SKM-1 (cell line): ENCODE data around the gene ZACN.
A peak's percentile ranks its signal among the peaks of the same experiment; 100 is the strongest.

Experiments used
- DNase-seq: peaks from one replicate; lab custom pipeline; 2025; ENCODE audit not compliant: unreplicated experiment; lab: John Stamatoyannopoulos, UW

Gene ZACN

GRCh38 chr17:76097716-76098295 lies 18.8 kb downstream of the ZACN start:
- no peak for DNase-seq

DNA sequence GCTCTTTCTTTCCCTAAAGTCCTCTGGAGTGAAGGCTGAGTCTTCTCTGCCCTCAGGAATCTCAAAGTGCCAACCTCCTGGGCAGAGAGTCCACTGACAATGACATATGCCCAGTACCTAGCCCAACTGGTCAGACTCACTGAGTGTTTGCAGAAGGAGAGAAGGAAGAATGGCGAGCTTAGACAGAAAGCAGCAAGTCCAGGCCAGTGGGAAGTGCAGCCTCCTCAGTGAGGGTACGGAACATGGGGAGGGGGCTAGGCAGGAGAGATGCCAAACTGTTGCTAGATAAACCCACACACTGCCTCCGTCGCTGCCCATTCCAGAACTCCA lies 23.9 kb downstream of the ZACN start:
- DNase-seq = no peak

- DNase-seq = peak; percentile 88
Observed at GRCh38 chr17:76103274-76104139, 24.5 kb downstream of the ZACN start, which contains the start of gene EXOC7. TSS of gene EXOC7 (minus strand) at chr17:76103787. CDS start at chr17:76103692, 95 bp downstream.

DNA sequence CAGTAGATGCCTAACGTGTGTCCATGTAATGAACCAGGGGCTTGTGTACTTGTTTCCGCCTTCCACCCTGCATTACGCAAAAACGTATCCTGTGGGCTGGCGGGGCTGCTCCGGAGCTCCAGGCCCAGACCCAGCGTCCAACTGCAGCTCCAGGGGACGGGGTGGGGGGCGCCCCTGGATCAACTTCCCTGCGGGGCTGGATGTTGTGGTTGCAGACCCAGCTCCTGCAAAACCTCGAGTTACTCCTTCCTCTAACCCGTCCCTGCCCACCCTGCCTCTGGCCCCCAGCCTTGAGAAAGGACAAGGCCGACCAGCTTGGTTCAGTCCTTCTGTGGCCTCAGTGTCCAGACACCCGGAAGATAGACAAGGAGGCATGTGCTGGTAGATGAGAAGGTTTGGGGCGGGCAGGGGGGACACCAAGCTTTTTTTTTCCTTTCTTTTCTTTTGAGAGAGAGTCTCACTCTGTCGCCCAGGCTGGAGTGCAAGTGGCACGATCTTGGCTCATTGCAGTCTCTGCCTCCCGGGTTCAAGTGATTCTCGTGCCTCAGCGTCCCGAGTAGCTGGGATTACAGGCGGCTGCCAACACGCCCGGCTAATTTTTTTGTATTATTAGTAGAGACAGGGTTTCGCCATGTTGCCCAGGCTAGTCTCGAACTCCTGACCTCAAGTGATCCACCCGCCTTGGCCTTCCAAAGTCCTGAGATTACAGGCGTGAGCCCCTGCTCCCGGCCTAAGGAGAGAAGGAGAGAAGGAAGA lies 25.3 kb downstream of the ZACN start:
- no peak for DNase-seq

DNA sequence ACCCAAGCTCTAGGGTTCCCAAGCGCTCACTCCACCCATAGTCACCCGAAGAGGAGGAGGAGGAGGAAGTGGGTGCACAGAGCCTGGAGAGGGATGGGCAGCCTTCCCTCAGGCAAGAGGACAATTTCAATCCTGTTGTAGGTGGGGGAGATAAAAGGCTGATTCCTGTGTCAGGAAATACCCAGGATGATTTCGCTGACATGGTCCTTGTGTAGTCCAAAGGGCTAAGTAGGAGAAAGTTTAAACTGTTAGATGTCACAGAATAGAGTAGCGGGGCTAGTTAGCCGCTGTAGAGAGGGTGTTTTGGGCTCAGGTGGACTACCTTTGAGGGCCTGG lies 25.9 kb downstream of the ZACN start:
- no peak for DNase-seq

DNA sequence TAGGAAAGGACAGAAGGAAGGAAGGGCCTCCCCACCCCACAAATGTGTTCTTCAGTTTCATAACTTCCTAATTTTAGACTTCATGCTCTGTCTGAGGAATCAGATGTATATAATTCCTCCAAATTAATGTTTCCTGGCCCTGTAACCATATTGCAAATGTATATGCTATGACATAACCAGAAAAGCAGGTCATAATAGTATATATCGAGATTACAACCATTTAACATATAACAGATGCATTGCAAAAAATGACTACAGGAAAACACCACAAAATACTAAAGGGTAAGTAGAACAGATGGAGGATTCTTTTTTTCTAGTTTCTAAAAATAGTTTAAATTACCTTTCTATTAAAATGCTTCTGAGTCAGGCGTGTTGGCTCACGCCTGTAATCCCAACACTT lies 27.7 kb downstream of the ZACN start:
- DNase-seq = no peak

DNA sequence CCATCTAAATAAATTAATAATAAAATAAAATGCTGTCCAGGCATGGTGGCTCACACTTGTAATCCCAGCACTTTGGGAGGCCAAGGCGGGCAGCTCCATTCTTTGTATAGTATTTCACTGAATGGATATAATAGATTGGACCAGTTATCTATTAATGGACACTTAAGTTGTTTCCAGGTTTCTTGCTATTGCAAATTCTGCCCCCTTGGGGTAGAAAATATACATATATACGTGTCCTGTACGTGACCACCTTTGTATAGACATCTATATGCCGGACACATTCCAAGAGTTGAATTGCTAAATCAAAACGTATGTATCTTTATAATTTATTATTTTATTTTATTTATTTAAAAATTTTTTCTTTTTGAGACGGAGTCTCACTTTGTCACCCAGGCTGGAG lies 28.5 kb downstream of the ZACN start:
- DNase-seq = no peak

DNA sequence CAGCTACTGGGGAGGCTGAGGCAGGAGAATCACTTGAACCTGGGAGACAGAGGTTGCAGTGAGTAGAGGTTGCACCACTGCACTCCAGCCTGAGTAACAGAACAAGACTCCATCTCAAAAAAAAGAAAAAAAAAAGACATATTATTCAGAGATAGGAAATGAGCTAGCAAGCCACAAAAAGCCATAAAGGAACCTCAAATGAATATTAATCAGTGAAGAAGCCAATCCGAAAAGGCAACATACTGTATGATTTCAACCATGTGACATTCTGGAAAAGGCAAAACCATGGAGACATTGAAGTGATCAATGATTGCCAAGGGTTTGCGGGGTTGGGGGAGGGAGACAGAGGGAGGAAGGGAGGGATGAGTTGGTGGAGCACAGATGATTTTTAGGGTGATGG lies 33.0 kb downstream of the ZACN start:
- DNase-seq = no peak

- DNase-seq = no peak
Observed at GRCh38 chr17:76115138-76115754, 36.3 kb downstream of the ZACN start.

DNA sequence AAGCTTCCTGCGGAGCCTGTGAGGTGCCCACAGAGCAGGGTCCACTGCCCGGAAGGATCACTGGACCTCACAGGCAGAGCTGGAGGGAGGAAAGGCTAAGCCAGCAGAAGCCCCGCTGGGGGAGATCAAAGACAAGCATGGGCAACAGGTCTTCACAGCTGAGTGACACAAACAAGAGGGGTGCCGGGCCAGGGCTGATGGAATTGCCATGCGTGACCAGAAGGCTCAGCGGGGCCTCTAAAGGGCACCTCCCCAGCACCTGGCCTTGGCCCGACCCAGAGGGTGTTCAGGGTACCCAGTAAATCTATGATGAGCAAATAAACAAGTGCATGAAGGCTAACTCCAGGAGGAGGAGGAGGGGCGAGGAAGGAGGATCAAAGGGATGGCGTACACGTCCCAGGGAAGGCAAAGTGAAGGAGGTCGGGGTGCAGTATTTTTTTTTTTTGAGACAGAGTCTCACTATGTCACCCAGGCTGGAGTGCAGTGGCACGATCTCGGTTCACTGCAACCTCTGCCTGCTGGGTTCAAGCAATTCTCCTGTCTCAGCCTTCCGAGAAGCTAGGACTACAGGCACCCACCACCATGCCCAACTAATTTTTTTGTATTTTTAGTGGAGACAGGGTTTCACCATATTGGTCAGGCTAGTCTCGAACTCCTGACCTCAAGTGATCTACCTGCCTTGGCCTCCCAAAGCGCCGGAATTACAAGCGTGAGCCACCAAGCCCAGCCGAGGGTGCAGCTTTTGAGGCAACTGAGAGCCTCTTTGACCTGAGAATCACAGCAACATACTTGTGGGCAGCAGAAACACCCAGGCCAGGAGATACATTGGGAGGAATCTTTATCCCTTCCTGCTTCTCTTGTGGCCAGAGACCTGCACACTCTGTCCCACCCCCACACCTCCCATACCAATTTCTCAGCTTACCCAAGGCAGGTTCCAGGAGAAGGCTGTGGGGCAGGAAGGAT lies 40.7 kb downstream of the ZACN start:
- DNase-seq = no peak

GRCh38 chr17:76120658-76121008 lies 41.7 kb downstream of the ZACN start:
- no peak for DNase-seq

- no peak for DNase-seq
Observed at GRCh38 chr17:76121932-76122430, 43.0 kb downstream of the ZACN start.

DNA sequence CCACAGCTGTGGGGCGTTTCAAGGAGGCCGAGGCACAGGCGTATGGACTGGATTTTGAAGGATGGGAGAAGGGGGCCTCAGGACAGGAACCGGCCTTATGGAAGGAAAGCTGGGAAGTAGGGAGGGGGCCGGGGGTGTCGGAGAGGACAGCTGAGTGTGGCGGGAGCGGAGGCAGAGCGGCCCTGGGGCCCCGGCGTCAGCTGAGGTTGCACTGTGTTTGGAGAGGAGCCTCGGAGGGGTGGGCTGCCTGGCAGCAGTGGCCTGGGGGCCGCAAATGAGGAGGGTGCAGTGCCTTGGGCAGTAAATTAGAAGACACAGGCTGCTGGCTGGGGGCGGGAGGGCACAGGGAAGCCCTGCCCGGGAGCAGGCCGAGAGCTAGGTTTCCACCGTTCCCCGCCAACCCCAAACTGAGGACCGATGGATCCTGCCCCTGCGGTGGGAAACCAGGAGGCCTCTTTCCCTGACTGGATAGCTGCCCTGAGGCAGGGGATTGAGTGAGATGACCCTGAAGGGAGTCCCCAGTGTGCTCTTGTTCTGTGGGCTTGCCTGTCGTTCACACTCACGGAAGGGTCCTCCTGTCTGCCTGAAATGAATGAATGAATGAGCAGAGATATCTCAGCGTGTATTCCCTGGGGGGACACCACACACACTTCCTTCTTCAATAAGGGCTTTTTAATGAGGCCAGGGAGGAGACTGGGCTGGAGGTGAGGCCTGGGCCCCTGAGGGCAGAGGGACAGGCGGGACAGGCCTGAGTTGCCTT lies 43.6 kb downstream of the ZACN start:
- DNase-seq = no peak

DNA sequence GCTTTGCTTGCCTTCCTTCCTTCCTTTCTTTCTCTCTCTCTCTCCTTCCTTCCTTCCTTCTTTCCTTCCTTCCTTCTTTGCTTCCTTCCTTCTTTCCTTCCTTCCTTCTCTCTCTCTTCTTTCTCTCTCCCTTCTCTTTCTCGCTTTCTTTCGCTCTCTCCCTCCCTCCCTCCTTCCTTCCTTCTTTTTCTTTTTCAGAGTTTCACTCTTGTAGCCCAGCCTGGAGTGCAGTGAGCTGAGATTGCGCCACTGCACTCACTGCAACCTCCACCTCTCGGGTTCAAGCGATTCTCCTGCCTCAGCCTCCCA lies 44.2 kb downstream of the ZACN start:
- DNase-seq = no peak

GRCh38 chr17:76123749-76124581 lies 45.0 kb downstream of the ZACN start:
- no peak for DNase-seq

DNA sequence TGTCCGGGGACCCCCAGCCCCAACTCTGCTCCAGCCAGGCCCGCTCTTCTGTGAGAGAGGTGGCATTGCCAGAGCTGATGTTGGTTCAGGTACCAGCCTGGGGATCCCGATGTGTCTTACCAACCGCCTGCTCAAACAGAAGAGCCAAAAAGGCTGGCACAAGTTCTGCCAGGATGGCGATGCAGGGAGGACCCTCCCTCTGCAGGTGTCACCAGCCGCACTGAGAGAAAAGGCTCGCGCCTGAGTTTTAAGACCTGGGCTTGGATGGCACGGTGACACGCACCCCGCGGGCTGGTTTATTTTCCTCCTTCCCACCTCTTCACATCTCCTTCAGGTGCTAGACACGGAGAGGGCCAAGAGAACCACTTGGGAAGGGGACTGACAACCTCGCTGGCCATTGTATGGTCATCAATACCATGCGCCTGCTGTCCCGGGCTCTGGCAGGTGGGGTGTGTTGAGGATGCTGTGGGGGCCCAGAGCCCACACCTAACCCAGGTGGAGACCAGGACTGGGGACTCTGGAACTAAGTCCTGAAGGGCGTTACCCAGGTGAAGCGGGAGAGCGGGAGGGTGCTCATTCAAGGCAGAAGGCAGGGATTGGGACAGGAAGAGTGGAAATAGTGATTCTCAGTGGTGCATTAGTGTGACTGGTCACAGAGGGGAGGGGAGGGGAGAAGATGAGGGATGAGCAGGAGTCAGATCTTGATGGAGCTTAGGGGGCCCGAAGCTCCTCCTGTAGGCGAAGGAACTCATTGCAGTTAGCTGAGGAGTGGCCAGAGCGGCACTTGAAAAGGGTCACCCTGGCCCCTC lies 45.8 kb downstream of the ZACN start:
- no peak for DNase-seq

GRCh38 chr17:76125391-76125675 lies 46.4 kb downstream of the ZACN start:
- DNase-seq = no peak

- DNase-seq = no peak
Observed at GRCh38 chr17:76125922-76126321, 46.9 kb downstream of the ZACN start.
